ENCODE results near the gene LRRC63. TPM values are rescaled to one million over a fixed set of nuclear protein-coding genes. Genes with fewer than 3 reads are reported as not detected.
"Not testable (repeated sequence)": the region's sequence is repeated elsewhere in the genome, so short reads cannot be mapped to it uniquely, and the experiment has no call there.

LRRC63 gene
- total RNA-seq, 1 donor from 2014 or later: 0.49 TPM

GRCh38 chr13:46278474-46278873 is 66.7 kb downstream of the LRRC63 start:
- H3K27me3 ChIP-seq: no peaks in the 10 kb centered on the region
- H3K4me3 ChIP-seq: no peak overlapping the region
- H3K4me1 ChIP-seq: no peaks in the 10 kb centered on the region
- no peak for DNase-seq (ENCODE audit: extremely low spot score in 2 of 2)
- H3K27ac ChIP-seq: no peak overlapping the region
- no peaks in the 10 kb centered on the region for H3K36me3 ChIP-seq
- TF ChIP-seq POLR2AphosphoS5 (IDR thresholded peaks at IDR 0.05; ENCODE audit: insufficient read depth in 1 of 2, low read depth in 1 of 2) (no peak), POLR2A (IDR thresholded peaks at IDR 0.05) (no peak), CTCF (IDR thresholded peaks at IDR 0.05) (no peak)
- no peaks in the 10 kb centered on the region for H3K9me3 ChIP-seq
- intact Hi-C loops (cut with DNase I): no loop called here

DNA sequence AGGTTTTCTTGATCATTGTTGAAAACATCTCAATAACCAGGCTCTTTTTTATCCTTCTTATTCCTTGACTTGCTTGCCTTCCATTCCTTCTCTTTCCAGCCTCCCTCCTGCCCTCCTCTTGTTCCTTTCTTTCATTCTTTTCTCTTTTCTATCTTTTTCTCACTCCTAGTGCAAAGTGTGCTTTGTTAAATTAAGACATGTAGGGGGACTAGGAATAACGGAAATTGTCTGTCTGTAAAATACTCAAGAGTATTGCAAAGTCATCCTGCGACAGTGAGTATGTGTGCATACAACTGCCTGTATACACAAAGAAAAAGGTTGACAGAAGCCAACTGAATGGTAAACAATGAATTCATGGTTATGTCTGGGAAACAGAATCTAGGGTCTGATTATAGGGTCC is 70.1 kb downstream of the LRRC63 start:
- H3K27me3 ChIP-seq: no peaks in the 10 kb centered on the region
- H3K36me3 ChIP-seq: no peaks in the 10 kb centered on the region
- intact Hi-C loops (cut with DNase I): no loop called here
- no peaks in the 10 kb centered on the region for H3K9me3 ChIP-seq
- no peak for DNase-seq (ENCODE audit: extremely low spot score in 2 of 2)
- no peak overlapping the region for H3K27ac ChIP-seq
- H3K4me3 ChIP-seq: no peak overlapping the region
- TF ChIP-seq POLR2AphosphoS5 (IDR thresholded peaks at IDR 0.05; ENCODE audit: insufficient read depth in 1 of 2, low read depth in 1 of 2): no peak
- TF ChIP-seq POLR2A (IDR thresholded peaks at IDR 0.05): no peak
- TF ChIP-seq CTCF (IDR thresholded peaks at IDR 0.05): no peak
- no peaks in the 10 kb centered on the region for H3K4me1 ChIP-seq

DNA sequence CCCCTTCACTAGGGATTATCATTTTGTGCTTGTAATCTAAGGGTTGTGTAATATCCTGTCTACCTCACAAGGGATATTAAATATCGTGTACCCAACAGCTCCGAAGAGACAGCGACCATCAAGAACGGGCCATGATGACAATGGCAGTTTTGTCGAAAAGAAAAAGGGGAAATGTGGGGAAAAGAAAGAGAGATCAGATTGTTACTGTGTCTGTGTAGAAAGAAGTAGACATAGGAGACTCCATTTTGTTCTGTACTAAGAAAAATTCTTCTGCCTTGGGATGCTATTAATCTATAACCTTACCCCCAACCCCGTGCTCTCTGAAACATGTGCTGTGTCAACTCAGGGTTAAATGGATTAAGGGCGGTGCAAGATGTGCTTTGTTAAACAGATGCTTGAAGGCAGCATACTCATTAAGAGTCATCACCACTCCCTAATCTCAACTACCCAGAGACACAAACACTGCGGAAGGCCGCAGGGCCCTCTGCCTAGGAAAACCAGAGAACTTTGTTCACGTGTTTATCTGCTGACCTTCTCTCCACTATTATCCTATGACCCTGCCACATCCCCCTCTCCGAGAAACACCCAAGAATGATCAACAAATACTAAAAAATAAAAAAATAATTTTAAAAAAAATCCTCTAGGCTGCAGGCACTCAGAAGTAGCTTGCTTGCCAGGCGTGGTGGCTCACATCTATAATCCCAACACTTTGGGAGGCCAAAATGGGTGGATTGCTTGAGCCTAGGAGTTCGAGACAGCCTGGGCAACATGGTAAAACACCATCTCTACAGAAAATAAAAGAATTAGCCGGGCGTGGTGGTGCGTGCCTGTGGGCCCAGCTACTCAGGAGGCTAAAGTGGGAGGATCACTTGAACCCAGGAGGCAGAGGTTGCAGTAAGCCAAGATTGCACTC is 72.4 kb downstream of the LRRC63 start:
- H3K9me3 ChIP-seq; H3K4me1 ChIP-seq; H3K4me3 ChIP-seq; H3K36me3 ChIP-seq; H3K27ac ChIP-seq; DNase-seq (ENCODE audit: extremely low spot score in 2 of 2); intact Hi-C loops (cut with DNase I); H3K27me3 ChIP-seq: not testable (repeated sequence)

GRCh38 chr13:46286972-46287371 is 75.2 kb downstream of the LRRC63 start:
- no peaks in the 10 kb centered on the region for H3K9me3 ChIP-seq
- no peaks in the 10 kb centered on the region for H3K36me3 ChIP-seq
- H3K4me3 ChIP-seq: no peak overlapping the region
- H3K4me1 ChIP-seq: no peaks in the 10 kb centered on the region
- H3K27ac ChIP-seq: no peak overlapping the region
- intact Hi-C loops (cut with DNase I): no loop called here
- TF ChIP-seq POLR2A (IDR thresholded peaks at IDR 0.05) (no peak), POLR2AphosphoS5 (IDR thresholded peaks at IDR 0.05; ENCODE audit: insufficient read depth in 1 of 2, low read depth in 1 of 2) (no peak), CTCF (IDR thresholded peaks at IDR 0.05) (no peak)
- no peak for DNase-seq (ENCODE audit: extremely low spot score in 2 of 2)
- no peaks in the 10 kb centered on the region for H3K27me3 ChIP-seq

DNA sequence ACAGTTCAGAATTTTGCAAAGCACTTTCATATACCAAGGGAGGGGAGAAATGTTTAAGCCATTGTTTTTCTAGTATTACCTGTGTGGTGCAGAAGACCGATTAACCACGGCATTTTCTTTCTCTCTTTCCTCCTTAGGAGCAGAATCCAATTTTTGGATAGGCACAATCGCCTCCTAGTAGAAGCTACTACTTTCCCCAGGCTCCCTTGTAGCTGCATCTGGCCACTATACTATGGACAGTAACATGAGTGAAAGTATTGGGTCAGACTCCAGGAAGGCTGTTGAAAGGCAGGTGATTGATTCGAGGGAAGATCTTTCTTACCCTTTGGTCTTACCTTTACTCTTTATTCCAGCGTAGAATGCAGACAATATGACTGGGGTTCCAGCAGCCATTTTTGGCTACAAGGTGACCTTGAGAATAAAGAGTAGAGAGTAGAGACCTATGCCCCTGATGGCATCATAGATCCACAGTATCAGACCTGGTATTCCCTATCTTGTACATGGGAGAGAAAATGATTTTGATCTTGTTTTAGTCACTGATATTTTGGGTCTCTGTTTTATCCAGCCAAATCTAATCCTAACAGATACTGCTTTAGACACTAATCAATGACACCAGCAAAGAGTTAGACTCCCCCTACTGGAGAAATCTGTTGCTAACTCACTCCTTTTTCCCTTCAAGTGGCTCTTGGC is 77.0 kb downstream of the LRRC63 start:
- H3K4me1 ChIP-seq: no peaks in the 10 kb centered on the region
- no peak overlapping the region for H3K4me3 ChIP-seq
- intact Hi-C loops (cut with DNase I): no loop called here
- no peaks in the 10 kb centered on the region for H3K36me3 ChIP-seq
- H3K27ac ChIP-seq: no peak overlapping the region
- no peak for DNase-seq (ENCODE audit: extremely low spot score in 2 of 2)
- H3K9me3 ChIP-seq: no peaks in the 10 kb centered on the region
- TF ChIP-seq CTCF (IDR thresholded peaks at IDR 0.05) (no peak), POLR2AphosphoS5 (IDR thresholded peaks at IDR 0.05; ENCODE audit: insufficient read depth in 1 of 2, low read depth in 1 of 2) (no peak), POLR2A (IDR thresholded peaks at IDR 0.05) (no peak)
- no peaks in the 10 kb centered on the region for H3K27me3 ChIP-seq
